Skeletal muscle cell (primary cell): ENCODE results near the gene CCDC92.

Source experiments
- DNase-seq: peaks from one replicate; pipeline ENCODE4 v3.0.0-alpha.2; 2010; ENCODE audit warnings: low read depth
- H3K4me3 ChIP-seq: 2 replicates; pipeline ENCODE4 v1.5.1; 2011; ENCODE audit warnings: low read depth, mild to moderate bottlenecking, control low read depth, low read length, moderate library complexity

The CCDC92 gene, protein sequence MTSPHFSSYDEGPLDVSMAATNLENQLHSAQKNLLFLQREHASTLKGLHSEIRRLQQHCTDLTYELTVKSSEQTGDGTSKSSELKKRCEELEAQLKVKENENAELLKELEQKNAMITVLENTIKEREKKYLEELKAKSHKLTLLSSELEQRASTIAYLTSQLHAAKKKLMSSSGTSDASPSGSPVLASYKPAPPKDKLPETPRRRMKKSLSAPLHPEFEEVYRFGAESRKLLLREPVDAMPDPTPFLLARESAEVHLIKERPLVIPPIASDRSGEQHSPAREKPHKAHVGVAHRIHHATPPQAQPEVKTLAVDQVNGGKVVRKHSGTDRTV

GRCh38 chr12:123972457-123973401 is at the start of gene CCDC92, which contains the start of gene ZNF664:
TSS of gene CCDC92 (minus strand) at chr12:123972831. CDS start at chr12:123944305, 28,526 bp downstream.
TSS of gene ZNF664 (plus strand) at chr12:123973215. CDS start at chr12:124012145, 38,930 bp downstream.
- peak within 1 kb of the TSS; percentile 78 for H3K4me3 ChIP-seq
- DNase-seq: peak; percentile 70

DNA sequence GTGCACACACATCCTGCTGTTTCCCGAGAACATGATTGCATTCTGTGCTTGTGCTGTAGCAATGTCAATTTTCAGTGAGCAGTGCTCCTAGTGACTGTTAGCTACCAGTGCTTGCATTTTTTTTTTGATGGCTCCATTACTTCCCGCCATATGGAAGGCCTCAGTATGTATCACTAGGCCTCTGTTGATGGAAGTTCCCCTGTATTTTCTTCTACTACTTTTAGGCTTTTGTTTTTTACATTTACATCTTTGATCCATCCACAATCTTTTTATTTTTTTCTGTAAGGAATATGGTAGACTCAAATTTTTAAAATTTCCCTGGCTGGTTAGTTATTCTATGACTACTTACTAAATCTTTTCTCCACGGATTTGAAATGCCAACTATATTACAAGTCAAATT is 49.5 kb upstream of the CCDC92 start:
- no peak for DNase-seq

DNA sequence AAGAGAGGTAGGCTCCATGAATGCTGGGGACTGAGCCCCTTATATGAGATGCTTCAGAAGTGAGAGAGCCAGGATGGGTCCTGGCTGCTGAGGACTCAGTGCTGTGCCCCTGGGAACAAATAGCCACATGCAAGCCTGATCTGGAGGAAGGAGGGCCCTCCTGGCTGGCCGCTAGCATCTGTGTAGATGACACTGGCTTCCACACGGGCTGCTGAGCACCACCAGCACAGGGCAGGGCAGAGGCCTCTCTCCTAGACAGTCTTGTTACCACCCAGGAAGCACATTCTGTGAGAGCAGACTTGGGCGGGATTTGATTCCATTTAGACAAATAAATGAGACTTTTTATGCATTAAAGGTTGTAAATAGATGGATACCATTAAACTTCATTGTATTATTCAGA is 48.4 kb upstream of the CCDC92 start:
- DNase-seq: no peak

More for the DNA sequence above, 49.5 kb upstream of the CCDC92 start:
- H3K4me3 ChIP-seq: no peak overlapping the region

DNA sequence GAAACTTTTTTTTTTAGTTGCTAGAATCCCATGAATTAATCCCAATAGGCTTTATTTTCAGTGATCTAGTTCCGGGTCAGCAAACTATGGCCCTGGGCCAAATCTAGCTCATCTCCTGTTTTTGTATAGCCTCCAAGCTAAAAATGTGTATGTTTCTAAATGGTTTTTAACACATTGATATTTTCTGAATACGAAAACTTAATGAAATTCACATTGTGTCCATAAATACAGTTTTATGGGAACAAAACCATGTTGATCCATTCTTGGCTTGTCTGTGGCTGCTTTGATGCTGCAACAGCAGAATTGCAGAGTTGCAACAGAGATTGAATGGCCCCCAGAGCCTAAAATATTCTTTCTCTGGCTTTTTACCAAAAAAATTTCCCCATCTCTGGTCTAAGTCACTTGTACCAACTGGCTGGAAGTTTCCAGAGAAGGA is 47.9 kb upstream of the CCDC92 start:
- no peak for DNase-seq
- H3K4me3 ChIP-seq: no peak overlapping the region

More for the DNA sequence above, 48.4 kb upstream of the CCDC92 start:
- H3K4me3 ChIP-seq: no peak overlapping the region

DNA sequence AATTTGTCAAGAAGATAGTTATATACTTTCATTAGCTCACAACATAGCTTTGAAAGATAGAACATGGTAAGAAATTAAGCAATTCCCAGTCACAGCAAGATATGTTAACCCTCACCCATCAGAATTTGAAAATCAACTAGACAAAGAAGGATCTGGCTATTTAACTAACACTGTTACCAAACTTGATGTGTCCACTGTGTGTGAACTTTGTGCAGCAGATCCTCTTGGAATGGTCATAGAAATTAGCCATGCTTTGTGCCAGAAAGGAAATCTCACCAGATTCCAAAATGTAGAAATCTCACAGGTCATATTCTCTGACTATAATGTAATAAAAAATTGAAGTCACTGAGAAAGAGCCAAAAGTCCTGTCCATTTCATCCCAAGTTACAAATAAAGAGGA is 46.5 kb upstream of the CCDC92 start:
- no peak for DNase-seq
- no peak overlapping the region for H3K4me3 ChIP-seq

- DNase-seq: no peak
- no peak overlapping the region for H3K4me3 ChIP-seq
These were observed 45.9 kb upstream of the CCDC92 start for GRCh38 chr12:124018539-124018938.

GRCh38 chr12:124017064-124017463 is 44.4 kb upstream of the CCDC92 start:
- no peak for DNase-seq
- no peak overlapping the region for H3K4me3 ChIP-seq

GRCh38 chr12:124015494-124016461 is 43.1 kb upstream of the CCDC92 start:
- no peak for DNase-seq
- H3K4me3 ChIP-seq: no peak overlapping the region

- H3K4me3 ChIP-seq: no peak overlapping the region
- DNase-seq: no peak
These were observed 40.4 kb upstream of the CCDC92 start for GRCh38 chr12:124013073-124013472.

GRCh38 chr12:124011435-124012115 is 38.9 kb upstream of the CCDC92 start:
- no peak overlapping the region for H3K4me3 ChIP-seq
- DNase-seq: no peak

- DNase-seq: no peak
- H3K4me3 ChIP-seq: no peak overlapping the region
These were observed 38.1 kb upstream of the CCDC92 start for GRCh38 chr12:124010687-124011086.

DNA sequence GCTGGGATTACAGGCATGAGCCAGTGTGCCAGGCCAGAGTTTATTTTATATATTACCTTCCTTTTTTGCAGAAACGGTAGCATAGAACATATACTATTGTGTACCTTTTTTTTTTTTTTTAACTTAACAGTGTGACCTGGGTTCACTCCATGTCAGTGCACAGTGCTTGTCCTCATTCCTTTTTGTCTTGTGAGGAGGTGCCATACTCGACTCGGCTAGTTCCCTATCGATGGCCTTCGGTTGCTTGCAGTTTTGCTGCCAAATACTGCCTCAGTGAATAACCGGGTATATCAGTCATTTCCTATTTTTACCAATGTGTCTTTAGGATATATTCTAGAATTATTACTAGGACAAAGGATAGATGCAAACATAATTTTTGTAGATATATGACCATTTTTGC is 37.1 kb upstream of the CCDC92 start:
- H3K4me3 ChIP-seq: no peak overlapping the region
- no peak for DNase-seq

DNA sequence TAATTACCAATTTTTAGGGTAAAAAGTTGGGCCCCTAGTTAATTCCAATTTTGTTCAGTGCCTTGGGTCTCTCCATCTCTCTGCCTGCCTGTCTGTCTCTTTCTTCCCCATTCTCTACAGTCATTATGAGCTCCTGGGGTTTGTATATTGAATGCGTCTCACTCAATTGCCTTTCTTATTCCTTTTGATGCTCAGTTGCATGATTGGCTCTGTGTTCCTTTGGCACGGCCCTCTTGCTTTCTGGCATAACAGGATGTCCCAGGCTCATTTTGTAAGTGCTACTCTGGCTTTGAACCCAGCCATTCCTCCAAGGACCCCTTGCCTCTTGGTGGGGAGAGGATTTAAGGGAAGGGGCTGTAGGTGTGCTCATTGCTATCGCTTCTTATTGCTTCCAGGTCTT is 36.0 kb upstream of the CCDC92 start:
- no peak for DNase-seq

GRCh38 chr12:124007826-124008570 is 35.4 kb upstream of the CCDC92 start:
- H3K4me3 ChIP-seq: no peak overlapping the region
- DNase-seq: no peak

More for the DNA sequence above, 36.0 kb upstream of the CCDC92 start:
- no peak overlapping the region for H3K4me3 ChIP-seq

DNA sequence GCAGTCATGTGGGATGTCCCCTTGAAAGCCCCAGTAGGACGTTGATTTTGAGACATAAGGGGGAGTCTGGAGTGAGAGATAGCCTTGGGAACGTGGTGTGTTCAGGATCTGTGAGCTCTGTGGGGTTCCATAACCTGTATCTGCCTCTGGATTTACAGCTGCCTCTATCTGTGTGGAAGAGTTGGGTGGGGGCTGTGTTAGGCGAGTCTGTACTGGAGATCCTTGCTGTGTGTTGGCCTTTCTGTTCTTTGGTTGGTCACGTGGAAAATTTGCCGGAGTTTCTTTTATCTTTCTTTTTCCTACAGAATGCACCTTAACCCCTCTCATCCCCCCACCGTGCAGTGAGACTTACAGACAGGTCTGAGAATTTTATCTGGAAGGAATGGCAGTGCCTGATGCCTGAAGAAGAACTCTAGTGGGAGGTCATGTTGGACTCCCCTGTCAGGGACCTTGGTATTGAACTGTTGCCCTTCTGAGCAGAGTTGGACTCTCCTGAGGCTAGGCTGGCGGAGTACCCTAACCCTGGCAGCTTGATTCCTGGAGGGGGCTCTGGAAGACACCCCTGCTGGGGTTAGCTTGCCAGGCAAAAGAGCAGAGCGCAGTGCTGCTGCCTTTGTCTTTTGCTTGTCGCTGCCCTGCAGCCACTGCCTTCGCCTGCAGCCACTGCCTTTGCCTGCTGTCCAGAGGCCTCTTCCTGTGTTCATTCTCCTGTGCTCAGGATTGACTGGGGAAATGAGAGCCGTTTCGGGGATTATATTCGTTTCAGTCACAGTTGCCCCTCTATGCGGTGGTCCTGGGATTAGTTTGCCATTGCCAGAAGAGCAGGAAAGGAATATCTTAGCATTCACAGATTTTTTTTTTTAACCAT is 34.4 kb upstream of the CCDC92 start:
- DNase-seq: no peak
- no peak overlapping the region for H3K4me3 ChIP-seq

DNA sequence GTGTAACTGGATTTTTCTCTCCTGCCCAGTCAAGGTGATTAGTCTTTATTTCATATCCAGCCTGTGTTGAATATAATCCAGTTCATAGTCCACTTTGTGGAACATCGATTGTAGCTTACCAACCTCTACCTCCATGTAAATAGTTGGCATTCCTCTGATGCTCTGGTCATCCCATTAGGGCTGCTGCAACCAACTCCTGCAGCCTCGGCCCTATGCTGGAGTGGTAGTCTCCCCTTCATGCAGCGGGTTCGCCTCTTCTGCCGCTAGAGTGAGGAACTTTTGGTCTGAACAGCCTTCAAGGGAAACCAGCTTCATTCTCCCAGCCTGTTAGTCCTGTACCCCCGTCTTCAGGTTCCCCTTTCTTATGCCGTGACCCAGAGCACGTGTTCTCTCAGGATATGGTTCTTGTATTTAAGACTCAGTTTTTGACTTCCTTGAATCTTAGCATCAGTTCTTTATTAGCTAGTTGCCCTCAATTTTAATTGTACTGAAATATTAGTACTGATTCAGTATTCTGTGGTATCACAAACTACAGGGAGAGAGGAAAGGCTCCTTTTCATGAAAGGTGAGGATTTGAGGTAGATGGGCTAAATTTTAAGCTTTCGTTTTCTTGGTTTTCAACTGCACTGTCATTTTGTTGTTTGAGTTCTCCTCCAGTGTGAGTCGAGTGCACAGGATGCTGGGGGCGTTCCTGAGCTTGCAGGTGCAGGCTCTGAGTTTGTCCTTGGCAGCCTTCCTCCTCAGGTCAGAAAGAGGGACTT is 33.6 kb upstream of the CCDC92 start:
- no peak for DNase-seq
- no peak overlapping the region for H3K4me3 ChIP-seq
